RPMI7951 (cell line): Measurements from ENCODE around the gene MALRD1. TPM values are rescaled to one million over a fixed set of nuclear protein-coding genes. Genes with fewer than 3 reads are reported as not detected.

ENCODE experiments used
- DNase-seq: peaks from one replicate; pipeline ENCODE4 v3.0.0-alpha.2; 2012; ENCODE audit warnings: low read depth
- total RNA-seq: library from RNA; depleted of rRNA; stranded (reverse); fragments of >200 nt; shearing (Covaris generic); gene quantifications from 2 replicates; pipeline ENCODE4 v1.2.3, GENCODE V29; 2014

MALRD1 gene
- total RNA-seq, 1 experiment from 2014 or later: not detected

DNA sequence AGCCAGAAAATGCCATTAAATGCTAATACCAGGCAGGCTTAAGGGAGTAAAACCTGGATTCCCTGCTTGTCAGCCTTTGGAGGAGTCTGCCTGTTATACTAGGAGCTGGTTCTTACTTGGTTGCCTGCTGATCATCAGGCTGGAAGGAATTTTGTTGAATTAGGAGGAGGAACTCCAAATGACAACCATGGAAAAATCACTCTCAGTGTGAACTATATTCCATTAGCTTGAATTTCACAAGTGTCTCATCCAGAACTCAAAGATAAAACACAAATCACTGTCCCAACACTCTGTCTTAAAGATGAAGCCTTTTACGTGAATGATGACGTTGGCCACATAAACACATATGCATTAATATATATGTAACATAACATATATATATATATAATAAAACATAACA lies 528.8 kb downstream of the MALRD1 start:
- no peak for DNase-seq

DNA sequence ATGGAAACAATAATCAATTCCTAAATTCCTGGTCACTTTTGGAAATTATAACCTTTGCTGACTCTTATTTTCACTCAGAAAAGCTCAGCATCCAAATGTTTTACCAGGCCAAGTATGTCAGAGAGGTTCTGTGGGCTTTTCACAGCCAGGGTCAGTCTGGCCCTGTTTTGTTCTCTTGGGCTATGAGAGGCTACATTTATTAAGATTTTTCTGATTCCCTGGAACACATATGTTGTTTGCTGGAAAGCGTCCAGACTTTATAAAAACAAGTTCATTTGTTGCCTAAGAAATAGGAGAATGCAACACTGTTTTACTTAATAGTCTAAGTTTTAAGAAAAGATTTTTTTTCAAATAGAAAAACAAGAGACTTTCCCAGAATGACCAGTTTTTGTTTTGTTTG lies 529.2 kb downstream of the MALRD1 start:
- no peak for DNase-seq

DNA sequence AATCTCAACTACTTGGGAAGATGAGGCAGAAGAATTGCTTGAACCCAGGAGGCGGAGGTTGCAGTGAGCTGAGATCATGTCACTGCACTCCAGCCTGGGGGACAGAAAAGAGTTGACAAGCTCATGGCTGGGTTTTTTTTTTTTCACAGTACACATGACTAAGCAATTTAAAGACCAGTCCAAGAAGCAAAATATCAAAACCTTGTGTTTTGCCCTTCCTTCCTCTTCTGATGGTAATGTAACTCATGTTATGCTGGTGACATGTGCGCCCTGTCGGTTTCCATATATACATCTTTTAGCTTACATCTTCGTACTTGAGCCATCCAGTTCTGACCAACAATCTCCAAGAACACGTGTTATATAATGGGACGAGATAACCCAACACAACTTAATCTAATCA lies 530.0 kb downstream of the MALRD1 start:
- no peak for DNase-seq

DNA sequence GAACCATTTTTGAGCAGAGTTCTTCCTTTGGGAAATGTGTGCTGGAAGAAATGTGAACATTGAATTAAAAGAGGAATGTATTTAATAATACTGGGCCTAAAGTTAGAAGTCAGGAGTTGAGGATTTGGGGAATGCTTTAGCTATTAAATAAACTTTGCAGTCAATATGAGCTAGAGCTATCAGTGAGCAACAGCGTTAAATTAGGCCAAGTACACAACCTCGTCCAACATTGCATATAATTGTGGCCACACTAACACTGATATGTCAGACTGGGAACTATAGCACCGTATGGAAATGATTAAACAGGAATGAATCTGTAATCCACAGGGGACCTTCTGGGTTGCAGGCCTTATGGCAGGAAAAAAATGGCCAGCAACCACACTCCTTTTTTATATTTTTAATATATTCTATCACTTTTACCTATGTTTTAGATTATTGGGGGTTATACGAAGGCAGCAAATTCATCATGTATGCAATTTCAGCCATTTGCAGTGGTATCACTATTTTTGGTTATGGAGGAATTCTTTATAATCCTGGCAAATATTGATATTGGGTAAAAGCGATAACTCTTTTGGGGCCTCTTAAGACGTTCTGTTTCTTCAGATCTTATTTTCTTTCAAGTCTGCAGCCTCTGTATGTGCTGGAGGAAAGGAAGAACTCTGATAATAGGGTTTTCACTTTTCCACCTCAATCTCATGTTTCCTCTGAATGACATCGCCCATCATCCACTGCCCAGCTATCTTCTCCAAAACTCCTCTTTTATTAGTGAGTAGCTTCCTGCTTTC lies 531.4 kb downstream of the MALRD1 start:
- no peak for DNase-seq

DNA sequence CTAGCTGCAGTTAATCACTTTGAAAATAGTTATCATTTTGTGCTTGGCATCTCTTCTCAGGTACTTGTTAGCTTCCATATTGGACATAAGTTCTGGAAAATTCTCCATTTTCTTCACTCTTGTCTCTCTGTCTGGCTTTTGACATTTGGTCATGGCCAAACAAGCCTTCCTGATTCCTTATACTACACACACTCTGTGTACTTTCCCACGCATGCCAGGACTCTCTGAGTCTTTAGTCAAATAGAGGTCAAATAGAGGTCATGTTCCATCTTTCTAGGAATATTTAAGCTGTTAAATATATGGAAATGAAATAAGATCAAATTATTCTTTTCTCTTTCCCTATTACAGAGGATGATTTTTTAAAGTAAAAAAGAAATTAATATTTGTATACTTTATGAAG lies 532.1 kb downstream of the MALRD1 start:
- DNase-seq: no peak

DNA sequence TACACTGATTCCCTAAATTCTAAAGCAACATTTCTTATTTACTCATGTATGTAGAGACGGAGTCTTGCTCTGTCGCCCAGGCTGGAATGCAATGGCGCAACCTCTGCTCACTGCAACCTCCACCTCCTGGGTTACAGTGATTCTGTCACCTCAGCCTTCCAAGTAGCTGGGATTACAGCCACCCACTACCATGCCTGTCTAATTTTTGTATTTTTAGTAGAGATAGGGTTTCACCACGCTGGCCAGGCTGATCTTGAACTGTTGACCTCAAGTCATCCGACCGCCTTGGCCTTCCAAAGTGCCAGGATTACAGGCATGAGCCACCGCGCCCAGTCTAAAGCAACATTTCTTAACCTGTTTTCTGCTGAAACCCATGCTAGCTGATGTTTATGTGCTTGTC lies 540.0 kb downstream of the MALRD1 start:
- no peak for DNase-seq

DNA sequence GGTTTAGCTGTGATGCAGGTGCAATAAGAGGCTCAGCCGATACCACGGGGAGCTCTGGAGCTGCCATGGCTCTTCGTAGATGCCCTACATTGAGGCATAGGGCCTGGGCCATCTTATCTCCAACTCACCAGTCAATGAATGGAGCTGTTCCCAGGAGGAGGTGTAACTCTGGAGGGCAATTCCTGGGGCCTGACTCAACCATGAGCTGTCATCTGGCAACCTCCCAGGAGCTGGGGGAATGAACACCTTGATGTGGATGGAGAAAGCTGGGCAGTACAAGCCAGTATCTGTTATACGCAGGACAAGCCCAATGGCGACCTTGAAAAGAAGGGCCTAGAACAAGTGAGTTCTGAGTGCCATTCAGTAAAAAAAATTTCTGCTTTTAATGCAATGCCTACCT lies 543.7 kb downstream of the MALRD1 start:
- peak; percentile 64 for DNase-seq

DNA sequence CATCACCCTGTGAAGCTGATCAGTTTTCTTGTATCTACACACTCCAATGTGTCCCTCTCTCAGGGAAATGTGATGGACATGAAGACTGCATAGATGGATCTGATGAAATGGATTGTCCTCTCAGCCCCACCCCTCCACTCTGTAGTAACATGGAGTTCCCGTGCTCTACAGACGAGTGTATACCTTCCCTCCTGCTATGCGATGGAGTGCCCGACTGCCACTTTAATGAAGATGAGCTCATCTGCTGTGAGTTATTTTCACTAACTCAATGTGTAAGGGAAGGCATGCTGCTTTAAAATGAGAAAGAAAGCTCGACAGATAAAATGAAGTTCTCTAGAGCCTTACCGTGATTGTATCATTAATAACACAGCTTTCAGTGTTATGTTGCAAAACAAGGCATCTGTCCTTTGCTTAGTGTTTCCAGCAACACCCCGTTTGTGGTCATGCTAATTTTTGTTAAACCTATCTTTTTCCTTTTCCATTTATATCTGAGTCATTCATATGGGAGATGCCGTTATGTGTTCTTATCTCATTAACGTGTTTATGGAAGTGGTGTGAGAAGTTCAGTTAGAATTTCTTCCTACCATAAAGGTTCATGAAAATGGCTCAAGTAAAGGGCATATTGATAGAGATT lies 546.7 kb downstream of the MALRD1 start:
- DNase-seq: no peak

DNA sequence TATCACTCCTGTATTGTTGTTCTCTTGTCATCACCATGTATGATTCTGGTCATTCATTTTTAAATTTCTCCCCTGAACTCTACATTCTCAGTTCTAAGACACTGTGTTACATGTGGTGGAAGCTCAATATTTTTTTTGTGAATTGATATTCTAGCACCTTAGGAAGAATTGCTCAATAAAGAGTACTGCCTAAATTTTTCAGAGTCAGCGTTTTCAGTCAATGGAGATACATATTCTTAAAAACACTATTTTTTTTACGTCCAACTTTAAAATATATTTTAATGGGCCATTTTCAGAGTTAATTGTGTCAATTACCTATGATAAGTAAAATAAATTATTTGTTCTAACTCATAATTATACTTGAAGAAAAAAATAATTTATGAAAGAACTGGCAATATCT lies 557.2 kb downstream of the MALRD1 start:
- no peak for DNase-seq

DNA sequence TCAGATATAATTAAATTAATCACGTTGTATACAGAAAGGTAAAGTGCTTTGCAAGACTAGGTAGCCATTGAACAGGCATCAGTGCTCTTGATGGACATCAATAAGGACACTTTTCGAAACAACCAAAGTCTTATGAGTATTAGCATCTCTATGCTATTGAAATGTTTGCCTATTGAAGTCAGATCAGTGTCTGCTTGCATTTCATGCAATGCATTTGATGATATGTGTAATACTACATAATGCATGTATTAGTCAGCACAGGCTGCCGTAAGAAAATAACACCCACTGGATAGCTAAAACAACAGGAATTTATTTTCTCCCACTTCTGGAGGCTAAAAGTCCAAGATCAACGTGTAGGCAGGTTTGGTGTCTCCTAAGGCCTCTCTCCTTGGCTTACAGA lies 558.4 kb downstream of the MALRD1 start:
- DNase-seq: no peak

DNA sequence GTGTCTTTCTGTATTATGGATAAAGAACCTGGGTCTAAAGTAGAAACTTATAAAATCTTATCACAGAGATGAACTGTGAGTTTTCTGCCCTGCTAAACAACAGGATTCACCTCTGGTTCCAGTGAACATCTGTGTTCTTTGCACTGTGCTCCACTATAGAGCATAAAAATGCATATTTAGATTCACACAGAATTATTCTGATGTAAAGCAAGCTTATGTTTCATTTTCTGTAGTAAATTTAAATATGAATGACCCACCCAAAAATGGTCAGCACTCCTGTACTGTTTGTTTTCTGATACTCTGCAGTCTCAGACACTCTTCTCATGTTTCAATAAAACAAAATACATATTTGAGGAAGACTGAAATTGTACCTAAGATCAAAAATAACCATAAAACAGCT lies 563.2 kb downstream of the MALRD1 start:
- DNase-seq: no peak

DNA sequence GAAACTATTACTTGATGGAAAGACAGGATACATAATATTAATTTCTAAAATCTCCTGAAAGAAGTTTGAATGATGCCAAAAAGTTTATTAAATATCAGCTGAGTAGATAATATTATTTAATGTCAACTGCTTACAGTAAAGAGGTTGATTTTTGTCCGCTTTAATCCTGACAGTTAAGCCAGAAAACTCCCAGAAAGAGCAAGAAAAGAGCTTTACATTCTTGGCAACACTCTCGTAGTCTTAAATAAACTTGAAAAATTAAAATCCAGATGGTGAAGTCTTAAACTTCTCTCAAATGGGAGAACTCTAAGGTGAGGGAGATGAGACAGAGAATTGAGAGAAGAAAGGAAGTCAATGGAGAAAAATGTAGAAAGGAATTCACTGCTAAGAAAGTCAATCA lies 568.4 kb downstream of the MALRD1 start:
- DNase-seq: no peak

DNA sequence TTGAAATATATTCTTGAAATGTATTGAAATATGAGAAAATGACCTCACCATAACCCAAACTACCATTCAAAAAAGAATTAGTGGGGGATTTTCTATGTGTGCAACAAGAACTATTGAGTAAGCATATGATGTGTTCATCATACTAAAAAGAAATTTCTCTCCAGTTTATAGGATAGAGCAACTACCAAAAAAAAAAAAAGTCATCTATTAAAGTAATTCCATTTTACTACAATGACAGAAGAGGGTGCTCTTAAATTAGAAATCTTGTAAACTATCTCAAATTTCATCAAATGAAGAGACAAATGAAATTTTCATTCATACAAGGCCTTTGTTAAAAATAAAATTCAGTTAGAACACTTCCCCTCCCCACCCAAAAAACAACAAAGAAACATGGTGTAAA lies 572.2 kb downstream of the MALRD1 start:
- no peak for DNase-seq

DNA sequence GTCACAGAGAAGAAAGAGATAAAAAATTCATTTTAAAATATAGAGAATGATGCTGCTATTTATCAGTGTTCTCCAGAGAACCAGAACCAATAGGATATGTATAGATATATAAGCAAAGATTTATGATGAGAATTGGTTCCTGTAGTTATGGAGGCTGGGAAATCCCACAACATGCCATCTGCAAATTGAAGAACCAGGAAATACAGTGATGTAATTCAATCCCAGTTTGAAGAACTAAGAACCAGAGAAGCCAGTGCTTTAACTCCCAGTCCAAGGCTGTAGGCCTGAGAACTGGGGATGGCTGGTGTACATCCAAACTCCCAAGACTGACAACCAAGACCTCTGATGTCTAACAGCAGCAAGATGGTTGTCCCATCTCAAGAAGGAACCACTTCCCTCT lies 574.7 kb downstream of the MALRD1 start:
- DNase-seq: no peak

DNA sequence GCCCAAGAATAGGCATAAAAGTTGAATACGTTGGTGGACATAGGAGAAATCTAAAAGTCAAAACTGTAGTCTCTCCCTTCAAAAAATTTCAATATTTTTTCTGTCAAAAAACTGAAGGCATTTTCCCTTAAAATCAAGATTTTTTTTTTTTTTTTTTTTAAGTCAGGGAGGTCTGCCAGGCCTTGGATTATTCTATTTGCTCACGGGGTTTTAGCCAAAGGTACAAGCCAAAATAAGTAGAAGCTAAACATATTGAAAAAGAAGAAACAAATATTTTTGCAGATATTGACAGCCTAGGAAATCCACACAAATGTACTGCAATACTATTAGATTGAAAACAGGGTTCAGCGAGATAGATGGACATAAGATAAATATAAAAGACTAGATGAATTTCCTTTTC lies 577.6 kb downstream of the MALRD1 start:
- DNase-seq: no peak

DNA sequence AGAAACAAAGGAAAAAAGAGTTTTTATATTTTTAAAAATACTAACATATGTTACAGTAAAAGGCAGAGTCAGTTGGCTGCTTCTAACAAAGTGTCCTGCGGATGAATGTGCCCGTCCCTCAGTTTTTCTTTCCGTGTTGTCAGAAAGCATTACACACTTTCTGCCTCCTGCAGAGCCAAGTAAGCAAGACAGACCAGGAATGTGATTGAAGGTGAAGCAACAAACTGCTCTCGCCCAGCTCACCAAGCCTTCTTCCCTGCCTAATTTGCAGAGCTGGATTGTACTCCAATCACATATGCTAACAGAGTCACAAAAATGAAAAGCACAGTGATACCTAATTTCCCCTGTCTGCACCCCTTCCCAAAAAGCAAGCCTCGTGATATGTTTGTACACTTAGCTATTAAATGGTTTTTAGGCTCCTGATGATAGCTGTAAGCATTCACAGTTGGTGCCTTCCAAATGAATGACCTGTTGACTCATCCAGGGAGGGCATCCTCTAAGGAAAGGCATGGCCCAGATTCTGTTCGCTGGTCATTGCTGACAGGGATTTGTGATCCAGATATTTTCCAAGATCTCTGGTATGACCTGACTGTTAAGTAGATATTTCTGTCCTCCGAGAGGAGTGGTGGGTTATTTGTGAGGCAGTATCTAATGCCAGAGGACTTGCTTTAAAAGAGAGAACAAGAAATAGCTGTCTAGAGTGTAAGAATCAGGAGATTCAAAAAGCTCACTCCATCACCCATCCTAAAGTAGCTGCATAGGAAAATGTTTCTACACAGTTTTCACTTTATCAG lies 580.4 kb downstream of the MALRD1 start:
- peak; percentile 12 for DNase-seq

DNA sequence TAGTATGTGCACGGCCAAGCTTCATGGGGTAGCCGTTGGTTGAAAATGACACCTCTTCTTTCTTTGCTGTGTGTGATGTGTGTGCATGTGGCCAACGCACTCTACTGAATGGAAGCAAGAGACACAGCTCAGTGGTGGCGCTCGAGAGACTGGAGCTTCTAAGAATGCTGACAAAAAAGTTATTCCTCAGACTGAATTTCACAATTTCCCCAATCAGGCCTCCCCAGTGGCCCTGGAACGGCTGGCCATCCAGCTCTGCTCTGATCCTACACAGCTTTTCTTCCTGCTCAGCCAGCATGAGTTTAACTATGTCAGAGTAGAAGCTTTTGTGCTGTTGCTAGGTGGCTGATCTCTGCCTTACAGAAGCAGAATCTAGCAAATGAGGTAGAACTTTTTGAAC lies 581.0 kb downstream of the MALRD1 start:
- peak; percentile 55 for DNase-seq

DNA sequence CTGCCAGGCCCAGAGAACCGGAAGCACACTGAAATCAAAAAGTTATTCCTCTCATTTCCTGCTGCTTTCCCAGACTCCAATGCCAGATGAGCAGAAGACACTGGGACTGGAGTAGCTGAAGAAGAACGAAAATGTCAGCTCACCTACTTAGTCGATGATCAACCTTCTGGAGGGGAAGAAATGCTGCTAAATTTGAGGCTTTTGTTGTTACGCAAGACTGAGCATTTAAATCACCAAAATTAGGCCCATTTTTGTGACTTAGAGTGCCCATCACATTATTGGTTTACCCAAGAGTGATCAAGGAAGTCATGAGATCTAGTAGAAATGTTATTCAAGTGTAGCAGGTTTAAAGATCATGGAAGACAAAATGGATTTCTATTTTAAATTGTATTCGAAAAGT lies 585.6 kb downstream of the MALRD1 start:
- DNase-seq: no peak

DNA sequence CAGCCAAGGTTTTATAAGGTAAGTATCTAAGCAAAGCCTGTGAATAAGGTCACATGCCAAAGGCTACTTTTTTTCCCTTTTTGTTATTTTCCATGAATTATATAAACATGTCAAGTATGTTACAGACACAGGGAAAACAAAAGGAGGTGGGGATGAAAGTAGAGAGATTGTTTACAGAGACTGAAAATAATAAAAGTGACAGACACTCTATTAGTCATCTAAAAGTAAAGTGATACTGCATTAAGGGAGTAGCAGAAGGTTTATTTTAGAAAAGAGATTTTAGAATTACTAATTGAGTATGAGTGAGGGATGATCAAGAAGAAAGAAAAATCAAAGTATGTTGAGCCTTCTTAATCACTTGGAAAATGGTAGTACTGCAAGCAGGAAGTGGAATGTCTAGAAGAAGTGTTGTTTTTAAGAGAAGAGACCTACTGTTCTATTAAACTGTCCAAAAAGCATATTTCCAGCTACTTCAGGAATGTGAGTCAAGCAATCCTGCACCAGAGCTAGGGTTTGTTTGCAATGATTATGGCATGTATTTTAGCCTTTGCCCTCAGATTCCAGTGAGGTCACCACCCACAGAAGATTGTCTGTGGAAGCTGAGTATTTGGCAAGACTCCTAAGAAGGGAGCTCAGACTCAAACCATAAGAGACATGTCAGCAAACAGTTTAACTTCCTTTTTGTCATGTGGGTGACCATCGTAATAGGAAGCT lies 589.7 kb downstream of the MALRD1 start:
- peak; percentile 81 for DNase-seq

DNA sequence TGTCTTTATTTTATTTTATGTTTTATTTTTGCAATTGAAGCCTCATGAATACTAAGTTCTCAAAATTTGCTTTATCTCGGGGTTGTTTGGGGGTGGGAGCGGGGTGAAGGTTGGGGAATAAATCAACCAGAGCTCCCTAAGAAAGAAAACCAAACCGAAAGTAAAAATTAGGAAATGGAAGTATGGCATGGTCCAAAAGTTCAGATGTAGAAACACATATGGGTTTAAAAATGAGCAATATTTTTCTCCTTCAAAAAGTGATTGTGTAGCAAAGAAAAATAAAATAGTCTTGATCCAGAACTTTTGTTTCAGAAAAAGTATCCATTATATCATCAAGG lies 590.3 kb downstream of the MALRD1 start:
- no peak for DNase-seq

DNA sequence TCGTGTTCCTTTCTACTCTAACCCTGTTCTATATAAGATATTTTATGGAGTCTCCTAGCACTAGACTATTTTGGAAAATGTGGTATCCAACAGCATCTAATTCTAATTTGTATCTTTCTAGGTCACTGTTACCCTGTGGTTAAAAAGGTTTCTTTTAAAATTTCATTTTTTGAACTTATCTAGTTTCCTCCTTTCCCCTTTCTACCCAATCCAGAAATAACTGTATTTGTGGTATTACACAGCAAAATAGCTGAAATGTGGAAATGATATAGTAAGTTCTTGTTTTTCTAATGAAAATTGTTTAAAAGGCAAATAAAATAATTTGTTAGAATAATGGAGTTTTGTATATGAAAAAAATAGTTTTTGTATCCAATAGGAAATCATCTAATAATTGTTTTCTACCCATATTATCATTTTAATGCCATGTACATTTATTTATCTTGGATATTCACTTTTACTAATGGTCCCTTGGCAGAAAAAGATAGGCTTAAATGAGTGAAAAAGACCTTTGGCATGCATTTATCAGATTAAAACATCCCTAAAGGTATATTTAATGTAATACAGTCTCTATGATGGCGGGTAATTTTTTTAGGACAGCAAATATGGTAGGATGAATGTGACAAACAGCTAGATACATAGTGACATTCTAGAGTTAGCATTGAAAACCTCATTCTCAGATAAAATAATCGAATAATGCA lies 592.1 kb downstream of the MALRD1 start:
- DNase-seq: no peak

DNA sequence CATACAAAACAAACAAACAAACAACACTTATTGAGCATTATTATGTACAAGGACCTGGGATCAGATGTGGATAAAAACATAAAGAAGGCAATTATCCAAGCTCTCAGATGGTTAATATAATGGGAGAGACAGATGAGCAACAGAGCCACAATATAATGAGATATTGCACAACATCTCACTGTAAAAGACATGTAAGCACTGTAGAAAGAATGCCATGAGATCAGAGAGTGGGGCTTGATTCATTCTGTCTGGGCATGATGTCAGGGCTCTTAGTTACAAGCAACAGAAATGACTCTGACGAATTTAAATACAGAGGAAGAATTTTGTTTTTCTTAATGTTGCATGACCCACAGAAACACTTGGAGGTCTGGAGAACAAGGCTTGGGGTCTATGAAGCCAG lies 602.9 kb downstream of the MALRD1 start:
- peak; percentile 67 for DNase-seq
